PC-9 (cell line): ENCODE data around the gene COL27A1.

Experiments
- EZH2 ChIP-seq: fragments of 200-600 bp; sonication (generic); IDR thresholded peaks from 2 replicates; pipeline ENCODE4 v1.8.0; 2017; ENCODE audit warnings: antibody characterized with exemption, low read depth
- TF ChIP-seq, protein P1 (sequence below): fragments of 200-600 bp; sonication (generic); conservative IDR thresholded peaks from 2 replicates; pipeline ENCODE4 v1.6.1; 2017; ENCODE audit warnings: mixed run types, antibody characterized with exemption, mild to moderate bottlenecking, moderate library complexity

DNA sequence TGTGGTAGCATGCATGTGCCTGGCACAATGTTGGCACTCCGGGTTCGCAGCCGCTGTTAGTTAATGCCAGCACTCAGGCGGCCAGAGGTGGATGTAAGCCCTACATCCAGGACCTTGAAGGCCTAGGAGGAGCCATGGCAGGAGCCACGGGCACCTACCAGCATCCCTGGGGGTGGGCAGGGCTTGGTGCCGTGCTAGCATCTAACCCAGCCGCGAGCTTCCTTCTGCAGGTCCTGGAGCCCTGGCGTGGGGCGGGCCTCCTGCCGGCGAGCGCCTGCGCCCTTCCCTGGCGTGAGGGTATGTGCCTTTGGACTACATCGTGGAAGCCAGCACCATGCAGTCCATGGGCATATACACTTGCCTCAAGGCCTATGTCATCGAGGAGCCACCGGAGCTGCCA, 53.8 kb downstream of the COL27A1 start:
- TF ChIP-seq, protein P1, sequence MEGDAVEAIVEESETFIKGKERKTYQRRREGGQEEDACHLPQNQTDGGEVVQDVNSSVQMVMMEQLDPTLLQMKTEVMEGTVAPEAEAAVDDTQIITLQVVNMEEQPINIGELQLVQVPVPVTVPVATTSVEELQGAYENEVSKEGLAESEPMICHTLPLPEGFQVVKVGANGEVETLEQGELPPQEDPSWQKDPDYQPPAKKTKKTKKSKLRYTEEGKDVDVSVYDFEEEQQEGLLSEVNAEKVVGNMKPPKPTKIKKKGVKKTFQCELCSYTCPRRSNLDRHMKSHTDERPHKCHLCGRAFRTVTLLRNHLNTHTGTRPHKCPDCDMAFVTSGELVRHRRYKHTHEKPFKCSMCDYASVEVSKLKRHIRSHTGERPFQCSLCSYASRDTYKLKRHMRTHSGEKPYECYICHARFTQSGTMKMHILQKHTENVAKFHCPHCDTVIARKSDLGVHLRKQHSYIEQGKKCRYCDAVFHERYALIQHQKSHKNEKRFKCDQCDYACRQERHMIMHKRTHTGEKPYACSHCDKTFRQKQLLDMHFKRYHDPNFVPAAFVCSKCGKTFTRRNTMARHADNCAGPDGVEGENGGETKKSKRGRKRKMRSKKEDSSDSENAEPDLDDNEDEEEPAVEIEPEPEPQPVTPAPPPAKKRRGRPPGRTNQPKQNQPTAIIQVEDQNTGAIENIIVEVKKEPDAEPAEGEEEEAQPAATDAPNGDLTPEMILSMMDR: no peak
- no peak for TF ChIP-seq EZH2
